Upper lobe of left lung (tissue), 6 donors: Measurements from ENCODE around the gene GRIK4. TPM values are rescaled to one million over a fixed set of nuclear protein-coding genes. Genes with fewer than 3 reads are reported as not detected.
A peak's percentile ranks its signal among the peaks of the same experiment; 100 is the strongest.

Experiments
- ATAC-seq, 2 donors: fragments of 200-7000 bp; cut with Tn5 transposase; one replicate each; pipeline ENCODE4 v1.9.1; 2022; ENCODE audit warnings: mild to moderate bottlenecking in 2 of 2, moderate library complexity in 2 of 2; ENCODE audit not compliant: low FRiP score in 2 of 2
- DNase-seq, 2 donors: peaks; one replicate each; pipeline ENCODE4 v3.0.0-alpha.2; 2019 to 2020
- H3K27ac ChIP-seq, 4 donors: fragments of 200-600 bp; sonication (generic); one replicate each; pipeline ENCODE4 v1.5.1; 2016 to 2019
- H3K27me3 ChIP-seq, 4 donors: fragments of 200-600 bp; sonication (generic); one replicate each; pipeline ENCODE4 v1.5.1; 2017 to 2019
- H3K36me3 ChIP-seq, 4 donors: fragments of 200-600 bp; sonication (generic); one replicate each; pipeline ENCODE4 v1.5.1; 2016 to 2019
- H3K4me1 ChIP-seq, 4 donors: fragments of 200-600 bp; sonication (generic); one replicate each; pipeline ENCODE4 v1.5.1; 2018 to 2019
- H3K4me3 ChIP-seq, 4 donors: fragments of 200-600 bp; sonication (generic); one replicate each; pipeline ENCODE4 v1.5.1; 2017 to 2019; ENCODE audit warnings: mild to moderate bottlenecking in 2 of 4, moderate library complexity in 1 of 4
- H3K9me3 ChIP-seq, 4 donors: fragments of 200-600 bp; sonication (generic); one replicate each; pipeline ENCODE4 v1.5.1; 2018 to 2019
- CTCF ChIP-seq, 6 experiments: fragments of 450-650 bp in 4 of 6; fragments of 200-600 bp in 2 of 6; sonication (generic) in 2 of 6; IDR thresholded peaks; one replicate each; pipeline ENCODE4 v1.5.1; 2016 to 2019; ENCODE audit warnings: antibody characterized with exemption in 6 of 6
- EP300 ChIP-seq, 4 donors: sonication (generic); formaldehyde crosslinking; IDR thresholded peaks; one replicate each; pipeline ENCODE4 v1.5.1; 2017; ENCODE audit warnings: antibody characterized with exemption in 4 of 4, control low read depth in 2 of 4
- POLR2A ChIP-seq, 4 donors: fragments of 450-650 bp; IDR thresholded peaks; one replicate each; pipeline ENCODE4 v1.5.1; 2016 to 2017; ENCODE audit warnings: antibody characterized with exemption in 4 of 4, mild to moderate bottlenecking in 2 of 4
- POLR2AphosphoS5 ChIP-seq, 2 donors: sonication (generic); formaldehyde crosslinking; IDR thresholded peaks; one replicate each; pipeline ENCODE4 v1.5.1; 2017; ENCODE audit warnings: antibody characterized with exemption in 2 of 2
- WGBS, 2 donors: methylation state at CpG; one replicate each; pipeline ENCODE4 v1.1.5; 2017 to 2018; 5-methylcytosine and 5-hydroxymethylcytosine counted together
- total RNA-seq, 6 donors: library from RNA; depleted of rRNA in 4 of 6; stranded (reverse); fragments of >200 nt in 4 of 6; gene quantifications; one replicate each; pipeline versions ENCODE4 v1.1.0 to v1.2.1, GENCODE V29; 2016 to 2021
- donor health status: DM: no; HTN: no; CAD: no; lungs with moderate emphysema.
- donor health status: DM: no; HTN: yes; CAD: no; lungs with severe emphysema.

GRIK4 gene
- total RNA-seq, 6 donors from 2014 or later: 0.30 to 8.4 (median 0.78) TPM

GRCh38 chr11:120519474-120519873, 7.9 kb downstream of the GRIK4 start:
- Histone ChIP-seq H3K27ac (peak overlapping the region in 1 of 4 donors; percentile 11), H3K4me3 (no peak overlapping the region), H3K36me3 (no peaks in the 10 kb centered on the region), H3K27me3 (no peaks in the 10 kb centered on the region), H3K9me3 (no peaks in the 10 kb centered on the region), H3K4me1 (peaks cover 0 to 11% (median 8%) of the 10 kb centered on the region in 4 donors)
- no peak for TF ChIP-seq POLR2AphosphoS5 (IDR thresholded peaks at IDR 0.05)
- TF ChIP-seq CTCF (IDR thresholded peaks at IDR 0.05): no peak
- TF ChIP-seq EP300 (IDR thresholded peaks at IDR 0.05): no peak
- no peak for TF ChIP-seq POLR2A (IDR thresholded peaks at IDR 0.05)
- 75 to 85% methylated on average over 3 of the region's 3 CpGs for WGBS, 2 donors
- ATAC-seq (no peak), DNase-seq (no peak)

GRCh38 chr11:120520091-120520822, 8.7 kb downstream of the GRIK4 start:
- ATAC-seq (no peak), DNase-seq (no peak)
- WGBS, 2 donors: 87 to 91% methylated on average over 13 to 16 of the region's 16 CpGs
- Histone ChIP-seq H3K9me3 (no peaks in the 10 kb centered on the region), H3K36me3 (no peaks in the 10 kb centered on the region), H3K27ac (no peak overlapping the region), H3K4me3 (no peak overlapping the region), H3K4me1 (peaks cover 0 to 11% (median 8%) of the 10 kb centered on the region in 4 donors), H3K27me3 (no peaks in the 10 kb centered on the region)
- no peak for TF ChIP-seq CTCF (IDR thresholded peaks at IDR 0.05)
- TF ChIP-seq POLR2AphosphoS5 (IDR thresholded peaks at IDR 0.05): no peak
- no peak for TF ChIP-seq POLR2A (IDR thresholded peaks at IDR 0.05)
- TF ChIP-seq EP300 (IDR thresholded peaks at IDR 0.05): no peak

GRCh38 chr11:120521176-120521575, 9.6 kb downstream of the GRIK4 start:
- no peak for DNase-seq
- ATAC-seq: no peak
- Histone ChIP-seq H3K27me3 (no peaks in the 10 kb centered on the region), H3K4me1 (peaks cover 0 to 11% (median 7%) of the 10 kb centered on the region in 4 donors), H3K36me3 (no peaks in the 10 kb centered on the region), H3K9me3 (no peaks in the 10 kb centered on the region), H3K4me3 (no peak overlapping the region), H3K27ac (no peak overlapping the region)
- no peak for TF ChIP-seq POLR2AphosphoS5 (IDR thresholded peaks at IDR 0.05)
- no peak for TF ChIP-seq POLR2A (IDR thresholded peaks at IDR 0.05)
- TF ChIP-seq EP300 (IDR thresholded peaks at IDR 0.05): no peak
- TF ChIP-seq CTCF (IDR thresholded peaks at IDR 0.05): no peak
- 93 to 95% methylated on average over 7 of the region's 7 CpGs for WGBS, 2 donors

GRCh38 chr11:120522021-120522420, 10.5 kb downstream of the GRIK4 start:
- 89 to 91% methylated on average over 11 of the region's 11 CpGs for WGBS, 2 donors
- TF ChIP-seq POLR2A (IDR thresholded peaks at IDR 0.05) (no peak), POLR2AphosphoS5 (IDR thresholded peaks at IDR 0.05) (no peak), EP300 (IDR thresholded peaks at IDR 0.05) (no peak), CTCF (IDR thresholded peaks at IDR 0.05) (no peak)
- DNase-seq (no peak), ATAC-seq (no peak)
- Histone ChIP-seq H3K36me3 (no peaks in the 10 kb centered on the region), H3K27ac (no peak overlapping the region), H3K9me3 (no peaks in the 10 kb centered on the region), H3K27me3 (no peaks in the 10 kb centered on the region), H3K4me1 (peaks cover 0 to 4% (median 4%) of the 10 kb centered on the region in 4 donors), H3K4me3 (no peak overlapping the region)

- ATAC-seq: no peak
- no peaks in the 10 kb centered on the region for H3K36me3 ChIP-seq
- no peak overlapping the region for H3K4me3 ChIP-seq
- 72 to 100% methylated on average over 2 to 3 of the region's 3 CpGs for WGBS, 2 donors
- H3K27me3 ChIP-seq: no peaks in the 10 kb centered on the region
- peaks cover 0 to 4% (median 0%) of the 10 kb centered on the region in 4 donors for H3K4me1 ChIP-seq
- TF ChIP-seq POLR2A (IDR thresholded peaks at IDR 0.05) (no peak), CTCF (IDR thresholded peaks at IDR 0.05) (no peak), POLR2AphosphoS5 (IDR thresholded peaks at IDR 0.05) (no peak)
- H3K9me3 ChIP-seq: no peaks in the 10 kb centered on the region
- no peak for DNase-seq
- H3K27ac ChIP-seq: no peak overlapping the region
Observed at GRCh38 chr11:120522736-120523135, 11.2 kb downstream of the GRIK4 start.
